Fibroblast of skin of back (primary cell): ENCODE data around the gene LDLRAD2.
"Not testable (repeated sequence)": the region's sequence is repeated elsewhere in the genome, so short reads cannot be mapped to it uniquely, and the experiment has no call there.

Source experiments
- DNase-seq: peaks from one replicate; pipeline ENCODE4 v3.0.0-alpha.2; 2013

The LDLRAD2 gene

GRCh38 chr1:21824926-21825325 is 12.9 kb downstream of the LDLRAD2 start:
- DNase-seq, result no peak

DNA sequence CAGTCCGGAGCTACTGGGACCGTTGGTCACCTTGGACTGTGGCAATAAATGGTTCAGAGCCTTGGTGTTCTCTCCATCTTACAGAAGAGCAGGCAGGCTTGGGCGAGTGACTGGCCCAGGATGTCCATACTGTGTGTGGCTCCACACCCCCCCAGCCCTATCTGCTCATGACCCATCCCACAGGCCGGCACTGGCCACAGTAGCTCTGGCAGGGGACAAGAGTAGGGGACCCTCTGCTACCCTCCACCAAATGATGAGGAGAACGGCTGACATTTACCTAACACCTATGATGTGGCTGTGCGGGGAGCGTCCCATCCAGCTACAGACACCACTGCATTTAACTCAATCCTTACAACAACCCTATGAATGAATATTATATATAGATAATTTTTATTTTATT is 13.3 kb downstream of the LDLRAD2 start:
- DNase-seq, result no peak

- DNase-seq, result not testable (repeated sequence)
These were observed 14.6 kb downstream of the LDLRAD2 start for GRCh38 chr1:21826694-21827093.

GRCh38 chr1:21827141-21827679 is 15.1 kb downstream of the LDLRAD2 start:
- no peak for DNase-seq

DNA sequence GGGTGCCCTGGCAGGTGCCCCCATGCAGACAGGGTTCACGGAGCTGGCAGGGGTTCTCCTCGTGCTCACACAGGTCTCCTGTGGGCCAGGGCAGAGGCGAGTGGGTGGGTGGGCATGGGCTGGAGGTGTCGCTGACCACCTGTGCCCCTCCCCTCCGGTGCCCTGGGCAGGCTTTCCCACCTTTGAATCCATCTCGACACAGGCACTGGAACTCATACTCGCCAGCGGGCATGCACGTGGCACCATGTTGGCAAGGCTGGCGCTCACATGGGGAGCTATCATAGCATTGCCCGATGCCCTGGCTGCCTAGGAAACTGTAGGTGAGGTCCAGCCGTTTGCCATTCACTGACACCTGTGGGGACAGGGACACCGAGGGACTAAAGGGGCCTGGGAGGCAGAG is 16.0 kb downstream of the LDLRAD2 start:
- DNase-seq, result no peak

- DNase-seq, result no peak
These were observed 16.6 kb downstream of the LDLRAD2 start for GRCh38 chr1:21828506-21829210.

DNA sequence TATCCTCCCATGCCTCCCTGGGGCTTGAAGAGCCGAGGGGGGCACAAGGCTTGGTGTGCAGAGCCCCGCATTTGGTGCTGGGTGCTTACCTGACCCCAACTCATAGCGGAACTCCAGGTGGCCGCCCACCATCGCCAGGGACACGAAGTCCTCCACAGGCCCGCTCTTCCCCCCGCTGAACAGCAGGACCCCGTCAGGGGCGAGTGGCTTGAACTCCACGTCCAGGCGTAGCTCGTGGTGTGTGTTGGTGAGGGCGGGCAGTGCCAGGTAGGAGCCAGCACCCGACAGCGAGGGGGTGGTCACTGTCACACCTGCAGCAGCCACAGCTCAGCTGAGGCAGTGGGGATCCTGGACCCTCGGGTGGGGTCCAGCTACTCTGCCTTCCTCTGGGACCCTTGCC is 17.2 kb downstream of the LDLRAD2 start:
- no peak for DNase-seq

DNA sequence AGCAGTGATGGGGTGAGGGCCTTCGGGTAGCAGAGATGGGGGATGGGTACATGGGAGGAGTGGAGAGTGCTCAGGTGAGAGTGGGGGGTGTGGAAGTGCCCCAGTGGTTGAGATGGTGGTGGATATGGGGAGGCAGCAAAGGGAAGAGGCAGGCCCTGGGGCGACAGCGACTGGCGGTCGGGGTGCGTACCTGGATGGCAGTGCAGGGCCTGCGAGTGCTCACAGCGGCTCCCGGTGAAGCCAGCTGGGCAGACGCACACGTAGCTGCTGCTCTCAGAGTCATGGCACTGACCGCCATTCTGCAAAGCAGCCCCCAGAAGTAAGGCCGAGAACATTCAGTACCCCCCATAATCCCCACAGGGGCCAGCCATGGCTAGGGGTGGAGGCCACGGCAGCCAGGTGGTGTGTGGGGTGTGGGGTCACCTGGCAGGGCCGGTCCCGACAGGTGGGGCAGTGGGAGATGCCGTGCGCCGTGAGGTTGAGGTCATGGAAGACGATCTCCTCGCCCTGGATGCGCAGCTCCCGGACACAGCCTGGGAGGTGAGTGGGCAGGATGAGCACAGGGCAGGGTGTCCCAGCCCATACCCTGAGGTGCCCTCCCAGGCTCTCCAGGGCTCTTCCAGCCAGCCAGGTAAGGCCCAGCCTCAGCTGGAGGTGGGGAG is 18.9 kb downstream of the LDLRAD2 start:
- no peak for DNase-seq

DNA sequence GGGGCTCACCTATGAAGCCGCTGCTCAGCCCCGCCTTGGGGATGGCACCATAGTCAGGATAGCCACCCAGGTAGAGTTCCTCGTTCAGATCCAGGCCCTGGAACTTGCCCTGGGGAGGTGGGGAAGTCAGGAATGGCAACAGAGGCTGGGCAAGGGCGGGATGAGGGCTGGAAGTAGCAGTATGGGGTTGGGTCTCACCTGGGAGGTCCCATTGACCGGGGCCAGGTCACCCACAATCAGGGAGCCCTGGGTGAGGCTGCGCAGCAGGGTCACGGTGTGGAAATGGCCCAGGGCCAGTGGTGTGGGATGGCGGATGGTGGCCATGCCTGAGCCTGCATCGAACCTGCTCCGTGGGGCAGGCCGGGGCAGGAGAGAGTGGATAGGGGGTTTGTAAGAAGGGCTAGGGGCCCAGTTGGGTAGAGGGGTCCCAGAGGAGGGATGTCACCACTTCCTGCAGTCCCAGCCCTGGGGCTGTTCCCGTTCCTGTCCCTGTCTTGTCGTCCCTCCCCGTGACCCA is 19.4 kb downstream of the LDLRAD2 start:
- DNase-seq, result no peak

DNA sequence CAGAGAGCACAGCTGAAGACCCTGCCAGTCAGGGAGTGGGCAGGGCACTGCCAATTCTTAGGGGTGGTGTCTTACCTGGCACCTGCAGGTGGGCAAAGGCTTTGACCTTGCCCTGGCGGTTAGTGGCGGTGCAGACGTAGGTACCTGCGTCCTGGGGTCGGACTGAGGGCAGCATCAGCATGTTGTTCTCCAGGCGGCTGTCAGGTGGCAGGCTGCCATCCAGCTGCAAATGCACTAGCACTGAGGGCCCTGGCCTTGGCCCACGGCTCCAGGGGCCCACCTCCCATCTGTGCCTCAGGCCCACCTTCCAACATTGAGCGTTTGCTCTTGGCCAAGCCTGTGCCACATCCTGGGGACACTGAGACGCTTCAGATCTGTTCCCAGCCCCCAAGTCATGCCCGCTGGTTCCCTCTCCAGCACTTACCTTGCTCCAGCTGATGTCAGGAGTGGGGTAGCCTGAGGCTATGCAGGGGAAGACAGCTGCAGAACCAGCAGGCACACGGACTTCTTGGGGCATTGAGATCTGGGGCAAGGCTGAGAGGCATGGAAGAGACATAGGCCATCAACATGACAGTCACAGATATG is 21.4 kb downstream of the LDLRAD2 start:
- DNase-seq, result no peak

DNA sequence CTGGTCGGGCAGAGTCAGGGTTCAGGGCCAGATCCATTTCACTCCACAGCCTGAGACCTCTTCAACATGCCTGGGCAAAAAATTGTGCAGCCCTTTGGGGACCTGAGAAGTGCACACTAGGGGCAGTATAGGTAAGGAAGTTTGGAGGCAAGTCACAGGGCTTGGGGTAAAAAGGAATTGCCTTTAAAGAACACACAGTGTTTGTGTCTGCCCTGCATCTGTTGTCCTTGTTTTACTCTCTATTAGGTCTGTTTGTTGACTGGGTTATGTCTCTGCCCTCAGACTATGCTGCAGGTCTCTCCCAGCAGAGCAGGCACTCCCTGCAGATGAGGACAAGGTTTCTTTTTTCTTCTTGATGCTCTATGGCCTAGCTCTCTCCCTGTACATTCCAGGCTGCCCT is 22.0 kb downstream of the LDLRAD2 start:
- no peak for DNase-seq

DNA sequence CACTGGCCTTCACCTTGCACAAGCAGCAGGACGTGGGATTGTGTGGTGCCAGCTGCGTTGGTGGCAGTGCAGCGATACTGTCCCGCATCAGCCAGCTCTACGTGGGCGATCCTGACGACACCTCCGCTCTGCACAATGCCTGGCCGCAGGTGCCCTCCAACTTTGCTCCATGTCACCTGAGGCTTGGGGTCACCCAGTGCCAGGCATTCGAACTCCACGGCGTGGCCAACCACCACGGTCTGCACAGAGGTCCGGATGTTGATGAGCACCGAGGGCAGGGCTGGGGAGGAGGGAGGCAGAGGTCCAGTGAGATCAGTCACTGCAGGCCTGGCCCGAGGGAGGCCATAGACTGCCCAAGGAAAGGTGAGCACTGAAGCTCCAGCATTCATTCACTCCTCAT is 22.6 kb downstream of the LDLRAD2 start:
- no peak for DNase-seq

DNA sequence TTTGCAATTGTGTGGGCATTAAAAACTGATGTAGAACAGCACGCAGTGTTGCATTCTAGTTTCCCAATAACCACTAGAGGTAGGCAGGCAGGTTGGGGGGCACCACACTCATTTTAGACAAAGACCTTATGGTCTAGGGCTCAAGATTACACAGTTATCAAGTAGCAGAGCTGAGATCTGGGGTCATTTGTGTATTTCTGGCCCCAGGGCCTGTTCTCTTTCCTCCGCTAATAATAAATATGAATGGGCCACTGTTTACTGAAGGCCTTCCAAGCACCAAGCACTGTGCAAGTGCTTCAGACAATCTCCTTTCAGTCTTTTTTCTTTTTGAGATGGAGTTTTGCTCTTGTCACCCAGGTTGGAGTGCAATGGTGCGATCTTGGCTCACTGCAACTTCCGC is 23.9 kb downstream of the LDLRAD2 start:
- DNase-seq, result no peak

DNA sequence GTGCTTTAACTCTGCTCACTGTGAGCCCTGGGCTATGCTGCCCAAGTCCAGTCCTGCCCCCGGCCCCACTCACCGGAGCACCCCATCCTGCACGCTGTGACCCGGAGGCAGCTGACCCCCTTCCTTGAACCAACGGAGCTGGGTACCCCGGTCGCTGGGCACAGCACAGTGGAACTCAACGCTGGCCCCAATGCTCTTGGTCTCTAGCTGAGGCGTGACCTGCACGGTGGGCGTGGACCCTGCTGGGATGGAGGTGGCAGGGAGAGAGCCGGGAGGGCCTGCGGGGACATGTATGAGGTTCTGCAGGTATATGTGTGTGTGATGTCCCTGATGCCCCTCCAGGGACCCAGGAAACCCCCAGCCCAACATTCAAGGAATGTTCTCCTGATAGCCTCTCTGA is 24.7 kb downstream of the LDLRAD2 start:
- no peak for DNase-seq

- no peak for DNase-seq
These were observed 25.4 kb downstream of the LDLRAD2 start for GRCh38 chr1:21837476-21837875.

DNA sequence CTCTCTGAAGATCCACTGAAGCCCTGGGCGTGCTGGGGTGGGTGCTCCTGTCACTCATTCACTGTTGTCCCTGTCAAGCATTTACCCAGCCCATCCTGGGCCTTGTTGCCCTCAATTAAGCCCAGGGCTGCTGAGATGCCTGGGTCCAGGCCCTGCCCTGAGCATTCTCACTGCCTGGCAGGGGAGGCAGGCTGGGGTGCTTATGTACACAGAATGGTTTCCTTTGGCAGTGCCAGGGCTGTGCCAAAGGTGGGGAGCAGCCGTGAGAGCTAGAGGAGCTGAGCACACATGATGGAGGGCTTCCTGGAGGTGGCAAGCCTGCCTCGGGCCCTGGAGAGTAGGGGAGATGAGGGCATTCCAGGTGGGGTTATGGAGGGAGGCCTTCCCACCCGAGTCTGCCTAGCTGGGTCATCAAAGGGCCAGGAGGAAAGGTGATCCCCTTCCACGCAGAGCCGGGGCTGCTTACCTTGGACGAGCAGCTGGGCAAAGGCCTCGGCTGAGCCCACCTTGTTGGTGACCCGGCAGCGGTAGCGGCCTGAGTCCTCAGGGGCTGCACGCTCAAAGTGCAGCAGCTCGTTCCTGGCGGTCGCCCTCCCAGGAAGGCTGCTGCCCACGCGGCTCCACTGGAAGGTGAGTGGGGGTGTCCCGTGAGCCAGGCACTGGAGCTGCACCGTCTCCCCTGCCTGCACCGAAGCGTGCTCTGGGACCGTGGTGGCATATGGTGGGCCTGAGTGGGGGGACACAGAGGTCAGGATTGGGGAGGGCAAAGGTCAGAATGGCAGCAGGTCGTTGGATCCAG is 26.5 kb downstream of the LDLRAD2 start:
- no peak for DNase-seq

DNA sequence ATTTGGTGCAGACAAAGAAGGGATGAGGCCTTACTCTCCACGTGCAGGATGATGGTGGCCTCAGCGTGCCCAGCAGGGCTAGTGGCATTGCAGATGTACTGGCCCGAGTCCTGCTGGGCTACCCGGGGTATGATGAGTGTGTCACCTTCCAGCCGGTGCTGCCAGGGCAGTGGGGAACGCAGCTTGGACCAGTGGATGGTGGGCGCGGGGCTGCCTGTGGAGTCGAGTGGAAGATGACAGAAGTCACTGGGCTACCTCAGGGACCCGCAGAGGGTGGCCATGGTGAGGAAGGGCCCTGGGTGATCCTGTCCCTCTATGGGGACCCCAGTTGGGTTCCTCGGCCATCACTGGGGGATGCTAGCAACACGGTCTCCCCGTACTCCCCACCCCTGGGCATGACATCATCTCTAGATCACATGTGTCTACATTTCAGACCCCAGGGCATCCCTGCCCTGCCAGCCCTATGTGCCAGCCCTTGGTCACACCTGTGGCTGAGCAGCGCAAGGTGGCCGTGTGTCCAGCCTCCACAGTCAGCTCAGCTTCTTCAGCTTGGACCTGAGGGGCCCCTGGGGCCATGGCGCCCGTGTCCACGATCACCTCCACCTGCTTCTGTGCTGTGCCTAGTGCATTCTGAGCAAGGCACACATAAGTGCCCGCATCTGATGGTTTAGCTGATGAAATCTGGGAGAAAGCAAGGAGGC is 27.4 kb downstream of the LDLRAD2 start:
- no peak for DNase-seq

DNA sequence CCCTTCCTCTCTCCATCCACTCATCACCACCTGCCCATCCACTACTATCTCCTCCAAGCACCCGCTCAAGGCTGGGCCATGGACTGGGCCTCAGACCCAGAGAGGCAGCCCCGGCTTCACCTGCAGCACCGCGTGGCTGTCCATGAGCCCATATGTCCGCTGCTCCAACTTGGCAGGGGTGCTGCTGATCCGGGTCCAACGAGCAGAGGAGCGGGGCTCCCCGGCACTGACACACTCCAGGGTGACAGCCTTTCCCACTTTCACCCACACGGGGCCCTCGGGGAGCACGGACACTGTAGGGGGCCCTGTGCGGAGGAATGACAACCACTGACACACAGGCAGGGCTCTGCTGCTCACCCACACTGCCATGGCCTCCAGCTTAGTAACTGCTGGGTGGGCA is 28.9 kb downstream of the LDLRAD2 start:
- no peak for DNase-seq

DNA sequence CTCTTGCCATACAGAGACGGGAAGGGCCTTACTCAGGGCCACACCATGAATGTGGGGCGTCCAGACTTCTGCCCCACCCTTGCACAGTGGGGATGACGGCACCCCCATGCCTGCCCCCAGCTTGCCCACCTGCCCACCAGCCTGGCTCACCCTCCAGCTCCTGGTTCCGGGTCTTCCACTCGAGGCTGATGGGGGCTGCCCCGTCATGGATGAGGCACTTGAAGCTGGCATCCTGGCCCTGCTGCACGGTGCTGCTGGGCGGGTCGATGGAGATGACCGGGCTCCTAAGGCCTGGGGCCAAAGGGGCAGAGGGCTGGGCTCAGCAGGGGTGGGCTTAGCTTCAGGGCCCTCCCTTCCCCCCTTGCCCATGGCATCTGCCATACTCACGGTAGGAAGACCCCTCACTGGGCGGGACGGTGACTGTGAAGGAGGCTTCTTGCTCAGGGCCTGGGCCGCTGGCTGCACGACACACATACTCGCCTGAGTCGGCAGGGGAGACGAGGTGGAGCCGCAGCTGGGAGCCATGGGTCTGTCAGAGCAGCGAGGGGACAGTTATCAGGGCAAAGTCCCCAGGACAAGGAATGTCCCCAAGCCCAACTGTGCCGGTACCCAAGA is 29.9 kb downstream of the LDLRAD2 start:
- no peak for DNase-seq

GRCh38 chr1:21842606-21843162 is 30.6 kb downstream of the LDLRAD2 start:
- no peak for DNase-seq

- DNase-seq, result no peak
These were observed 31.1 kb downstream of the LDLRAD2 start for GRCh38 chr1:21843208-21843607.
